ENCODE measurements around the gene CNKSR2. TPM values are rescaled to one million over a fixed set of nuclear protein-coding genes. Genes with fewer than 3 reads are reported as not detected.

The CNKSR2 gene
- total RNA-seq, 1 donor from 2014 or later, result 54.5 TPM

- Histone ChIP-seq H3K9me3 (ENCODE audit: low read depth) (no peaks in the 10 kb centered on the region), H3K79me2 (ENCODE audit: low read depth) (no peaks in the 10 kb centered on the region), H3K36me3 (no peaks in the 10 kb centered on the region), H4K20me1 (ENCODE audit: low read depth) (no peaks in the 10 kb centered on the region), H3F3A (ENCODE audit: low read depth) (no peaks in the 10 kb centered on the region), H3K4me3 (no peak overlapping the region), H3K27me3 (no peaks in the 10 kb centered on the region), H3K9ac (no peak overlapping the region), H3K4me2 (no peak overlapping the region), H3K4me1 (no peaks in the 10 kb centered on the region), H3K27ac (no peak overlapping the region), H2AFZ (replicated peaks) (no peak overlapping the region)
- no peaks in the 10 kb centered on the region for H3K36me3 Mint-ChIP-seq
- no peak for TF ChIP-seq CTCF (IDR thresholded peaks at IDR 0.05)
- no peak for TF ChIP-seq EZH2 (IDR thresholded peaks at IDR 0.05)
- no peak for TF ChIP-seq EZH2phosphoT487 (IDR thresholded peaks at IDR 0.05)
- no peak overlapping the region for H3K27ac Mint-ChIP-seq
- peaks cover 5% of the 10 kb centered on the region for H3K9me3 Mint-ChIP-seq
- no peaks in the 10 kb centered on the region for H3K27me3 Mint-ChIP-seq (ENCODE audit: insufficient read depth, low read depth)
- H3K4me3 Mint-ChIP-seq, result no peak overlapping the region
- no peak for DNase-seq (ENCODE audit: low spot score)
- no peaks in the 10 kb centered on the region for H3K4me1 Mint-ChIP-seq
These were observed 292.0 kb downstream of the CNKSR2 start for GRCh38 chrX:21666252-21666651.

GRCh38 chrX:21666679-21667078 is 292.5 kb downstream of the CNKSR2 start:
- no peaks in the 10 kb centered on the region for H3K4me1 Mint-ChIP-seq
- Histone ChIP-seq H3K9me3 (ENCODE audit: low read depth) (no peaks in the 10 kb centered on the region), H3K27me3 (no peaks in the 10 kb centered on the region), H3F3A (ENCODE audit: low read depth) (no peaks in the 10 kb centered on the region), H3K4me3 (no peak overlapping the region), H2AFZ (replicated peaks) (no peak overlapping the region), H3K4me2 (no peak overlapping the region), H3K4me1 (no peaks in the 10 kb centered on the region), H3K79me2 (ENCODE audit: low read depth) (no peaks in the 10 kb centered on the region), H3K36me3 (no peaks in the 10 kb centered on the region), H3K27ac (no peak overlapping the region), H4K20me1 (ENCODE audit: low read depth) (no peaks in the 10 kb centered on the region), H3K9ac (no peak overlapping the region)
- peaks cover 5% of the 10 kb centered on the region for H3K9me3 Mint-ChIP-seq
- H3K4me3 Mint-ChIP-seq, result no peak overlapping the region
- no peak for TF ChIP-seq CTCF (IDR thresholded peaks at IDR 0.05)
- no peak for TF ChIP-seq EZH2phosphoT487 (IDR thresholded peaks at IDR 0.05)
- no peak for TF ChIP-seq EZH2 (IDR thresholded peaks at IDR 0.05)
- no peak for DNase-seq (ENCODE audit: low spot score)
- no peaks in the 10 kb centered on the region for H3K36me3 Mint-ChIP-seq
- no peak overlapping the region for H3K27ac Mint-ChIP-seq
- H3K27me3 Mint-ChIP-seq (ENCODE audit: insufficient read depth, low read depth), result no peaks in the 10 kb centered on the region

- Histone ChIP-seq H3K79me2 (ENCODE audit: low read depth) (no peaks in the 10 kb centered on the region), H3K36me3 (no peaks in the 10 kb centered on the region), H3F3A (ENCODE audit: low read depth) (no peaks in the 10 kb centered on the region), H3K4me1 (no peaks in the 10 kb centered on the region), H3K4me2 (no peak overlapping the region), H3K9me3 (ENCODE audit: low read depth) (peaks cover 13% of the 10 kb centered on the region), H3K9ac (no peak overlapping the region), H3K4me3 (no peak overlapping the region), H4K20me1 (ENCODE audit: low read depth) (no peaks in the 10 kb centered on the region), H2AFZ (replicated peaks) (no peak overlapping the region), H3K27ac (no peak overlapping the region), H3K27me3 (no peaks in the 10 kb centered on the region)
- Mint-ChIP-seq H3K27ac (no peak overlapping the region), H3K36me3 (no peaks in the 10 kb centered on the region), H3K4me1 (no peaks in the 10 kb centered on the region), H3K27me3 (ENCODE audit: insufficient read depth, low read depth) (no peaks in the 10 kb centered on the region), H3K9me3 (no peaks in the 10 kb centered on the region), H3K4me3 (no peak overlapping the region)
- DNase-seq (ENCODE audit: low spot score), result no peak
- TF ChIP-seq EZH2 (IDR thresholded peaks at IDR 0.05) (no peak), CTCF (IDR thresholded peaks at IDR 0.05) (no peak), EZH2phosphoT487 (IDR thresholded peaks at IDR 0.05) (no peak)
These were observed 300.4 kb downstream of the CNKSR2 start for GRCh38 chrX:21674430-21675186.

Measured in neural progenitor cell (in vitro differentiated cells).